Measurements from ENCODE around the gene SLC5A2.
"Not testable (repeated sequence)": the region's sequence is repeated elsewhere in the genome, so short reads cannot be mapped to it uniquely, and the experiment has no call there.

SLC5A2 gene

DNA sequence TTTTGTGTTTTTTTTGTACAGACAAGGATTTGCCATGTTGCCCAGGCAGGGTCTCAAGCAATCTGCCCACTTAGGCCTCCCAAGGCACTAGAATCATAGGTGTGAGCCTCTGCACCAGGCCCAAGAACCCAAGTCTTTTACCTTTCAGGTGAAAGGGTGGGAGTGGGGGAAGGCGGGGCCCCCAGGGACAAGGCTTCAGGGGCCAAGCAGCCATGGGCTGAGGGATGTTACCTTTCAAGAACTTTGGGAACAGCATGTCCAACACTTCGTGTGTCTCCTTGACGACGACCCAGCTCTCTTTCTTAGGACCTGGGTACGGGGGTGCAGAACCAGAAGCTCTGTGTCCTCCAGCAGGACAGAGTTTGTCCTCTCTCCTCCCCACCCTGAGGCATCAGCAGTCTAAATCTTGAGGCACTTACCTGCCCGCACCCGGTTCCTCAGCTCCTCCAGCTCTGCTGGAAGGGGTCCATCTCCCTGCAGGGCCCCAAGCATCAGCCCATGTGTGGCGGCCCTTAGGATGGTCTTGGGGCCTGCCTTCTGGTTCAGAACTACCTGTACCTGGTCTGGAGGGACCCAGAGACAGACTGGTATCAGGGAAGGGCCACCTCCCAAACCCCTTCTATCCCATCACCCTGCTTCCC lies 9.0 kb downstream of the SLC5A2 start:
- no peak for DNase-seq (ENCODE audit: low spot score)
- no peak for FAIRE-seq

DNA sequence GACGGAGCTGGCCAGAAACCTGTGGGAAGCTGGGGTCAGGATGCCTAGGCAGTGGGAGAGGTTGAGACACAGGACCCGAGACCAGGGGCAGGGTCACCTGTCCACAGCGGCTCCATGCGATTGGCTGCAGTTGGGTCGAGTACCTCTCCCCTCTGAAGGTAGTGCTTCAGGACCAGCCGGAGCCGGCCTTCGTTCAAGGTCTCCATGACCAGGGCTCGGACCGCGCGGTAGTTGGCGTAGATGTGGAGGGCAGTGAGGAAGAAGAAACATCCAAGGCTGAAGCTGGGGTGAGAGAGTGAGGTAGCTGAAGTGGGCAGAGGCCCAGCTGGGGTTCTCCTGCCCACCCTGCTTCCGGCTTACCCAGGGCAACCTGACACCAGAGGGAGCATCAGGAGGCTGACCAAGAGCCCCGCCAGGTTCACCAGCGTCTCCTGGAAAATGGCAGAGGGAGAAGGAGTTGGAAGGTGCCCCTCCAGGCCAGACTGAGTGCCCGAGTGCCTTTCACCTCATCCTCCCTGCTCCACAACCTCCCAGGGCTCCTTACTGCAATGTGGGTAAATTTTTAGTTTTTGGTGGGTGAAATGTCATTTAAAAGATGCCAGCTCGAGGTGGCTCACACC lies 10.7 kb downstream of the SLC5A2 start:
- FAIRE-seq (no peak), DNase-seq (ENCODE audit: low spot score) (no peak)

GRCh38 chr16:31496670-31497069 lies 13.7 kb downstream of the SLC5A2 start:
- no peak for DNase-seq (ENCODE audit: low spot score)

GRCh38 chr16:31498493-31498892 lies 15.6 kb downstream of the SLC5A2 start:
- DNase-seq (ENCODE audit: low spot score) (no peak), FAIRE-seq (no peak)

More at GRCh38 chr16:31496670-31497069, 13.7 kb downstream of the SLC5A2 start:
- FAIRE-seq: no peak

DNA sequence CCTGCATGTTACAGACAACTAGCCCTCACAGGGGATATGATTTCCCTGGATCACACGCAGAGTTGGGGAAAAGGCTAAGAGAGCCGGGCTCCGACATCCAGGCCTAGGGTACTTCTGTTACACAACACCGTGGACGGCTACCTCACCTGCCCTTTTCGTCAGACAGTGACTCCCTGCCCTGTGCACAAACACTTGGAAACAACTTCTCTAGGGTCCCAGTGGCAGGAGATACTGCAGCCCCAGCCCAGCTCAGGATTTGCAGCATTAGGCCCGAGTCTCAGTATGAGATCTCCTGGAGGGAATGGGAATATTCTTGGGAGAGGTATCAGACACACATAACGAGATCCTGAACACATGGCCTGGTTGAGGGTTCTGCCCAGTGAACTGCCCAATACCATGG lies 17.0 kb downstream of the SLC5A2 start:
- FAIRE-seq: no peak

DNA sequence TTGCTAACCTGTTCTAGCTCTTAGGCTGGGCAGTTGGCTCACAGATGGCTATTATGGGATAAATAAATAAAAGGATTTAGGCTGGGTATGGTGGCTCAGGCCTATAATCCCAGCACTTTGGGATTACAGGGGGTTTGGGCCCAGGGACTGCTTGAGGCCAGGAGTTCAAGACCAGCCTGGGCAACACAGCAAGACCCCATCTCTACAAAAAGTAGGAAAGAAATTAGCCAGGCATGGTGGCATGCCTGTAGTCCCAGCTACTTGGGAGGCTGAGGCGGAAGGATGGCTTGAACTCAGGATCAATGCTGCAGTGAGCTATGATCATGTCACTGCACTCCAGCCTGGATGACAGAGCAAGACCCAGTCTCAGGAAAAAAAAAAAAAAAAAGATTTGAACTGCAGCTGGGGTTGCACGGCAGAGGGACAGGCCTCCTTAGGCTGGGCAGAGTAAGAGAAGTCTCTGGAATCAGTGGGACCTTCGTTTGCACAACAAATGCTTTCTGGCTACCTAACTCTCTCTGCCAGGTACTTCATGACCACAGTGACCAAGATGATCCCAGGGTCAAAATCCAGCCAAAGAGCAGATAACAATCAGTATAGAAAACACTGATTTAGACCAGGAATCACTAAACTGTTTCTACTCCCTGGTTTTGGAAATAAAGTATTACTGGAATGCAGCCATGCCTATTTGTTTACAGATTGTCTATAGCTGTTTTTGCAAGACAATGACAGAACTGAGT lies 18.5 kb downstream of the SLC5A2 start:
- no peak for FAIRE-seq
- DNase-seq (ENCODE audit: low spot score): no peak

More for the DNA sequence above, 17.0 kb downstream of the SLC5A2 start:
- no peak for DNase-seq (ENCODE audit: low spot score)

- FAIRE-seq: no peak
- no peak for DNase-seq (ENCODE audit: low spot score)
Observed at GRCh38 chr16:31501966-31502348, 19.0 kb downstream of the SLC5A2 start.

- FAIRE-seq (no peak), DNase-seq (ENCODE audit: low spot score) (no peak)
Observed at GRCh38 chr16:31502981-31503380, 20.1 kb downstream of the SLC5A2 start.

DNA sequence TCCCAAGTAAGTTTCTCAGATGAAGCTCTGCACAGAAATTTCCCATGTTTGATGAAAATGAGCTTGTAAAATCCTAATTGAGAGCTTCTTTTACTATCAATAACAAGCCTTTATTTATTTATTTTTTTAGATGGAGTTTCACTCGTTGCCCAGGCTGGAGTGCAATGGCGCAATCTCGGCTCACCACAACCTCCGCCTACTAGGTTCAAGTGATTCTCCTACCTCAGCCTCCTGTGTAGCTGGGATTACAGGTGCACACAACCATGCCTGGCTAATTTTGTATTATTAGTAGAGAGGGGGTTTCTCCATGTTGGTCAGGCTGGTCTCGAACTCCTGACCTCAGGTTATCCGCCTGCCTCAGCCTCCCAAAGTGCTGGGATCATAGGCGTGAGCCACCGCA lies 20.6 kb downstream of the SLC5A2 start:
- FAIRE-seq; DNase-seq (ENCODE audit: low spot score): not testable (repeated sequence)

GRCh38 chr16:31504159-31504558 lies 21.2 kb downstream of the SLC5A2 start:
- no peak for FAIRE-seq

GRCh38 chr16:31505483-31505882 lies 22.6 kb downstream of the SLC5A2 start:
- FAIRE-seq (no peak), DNase-seq (ENCODE audit: low spot score) (no peak)

More at GRCh38 chr16:31504159-31504558, 21.2 kb downstream of the SLC5A2 start:
- no peak for DNase-seq (ENCODE audit: low spot score)

GRCh38 chr16:31507617-31507928 lies 24.6 kb downstream of the SLC5A2 start:
- no peak for FAIRE-seq
- no peak for DNase-seq (ENCODE audit: low spot score)

DNA sequence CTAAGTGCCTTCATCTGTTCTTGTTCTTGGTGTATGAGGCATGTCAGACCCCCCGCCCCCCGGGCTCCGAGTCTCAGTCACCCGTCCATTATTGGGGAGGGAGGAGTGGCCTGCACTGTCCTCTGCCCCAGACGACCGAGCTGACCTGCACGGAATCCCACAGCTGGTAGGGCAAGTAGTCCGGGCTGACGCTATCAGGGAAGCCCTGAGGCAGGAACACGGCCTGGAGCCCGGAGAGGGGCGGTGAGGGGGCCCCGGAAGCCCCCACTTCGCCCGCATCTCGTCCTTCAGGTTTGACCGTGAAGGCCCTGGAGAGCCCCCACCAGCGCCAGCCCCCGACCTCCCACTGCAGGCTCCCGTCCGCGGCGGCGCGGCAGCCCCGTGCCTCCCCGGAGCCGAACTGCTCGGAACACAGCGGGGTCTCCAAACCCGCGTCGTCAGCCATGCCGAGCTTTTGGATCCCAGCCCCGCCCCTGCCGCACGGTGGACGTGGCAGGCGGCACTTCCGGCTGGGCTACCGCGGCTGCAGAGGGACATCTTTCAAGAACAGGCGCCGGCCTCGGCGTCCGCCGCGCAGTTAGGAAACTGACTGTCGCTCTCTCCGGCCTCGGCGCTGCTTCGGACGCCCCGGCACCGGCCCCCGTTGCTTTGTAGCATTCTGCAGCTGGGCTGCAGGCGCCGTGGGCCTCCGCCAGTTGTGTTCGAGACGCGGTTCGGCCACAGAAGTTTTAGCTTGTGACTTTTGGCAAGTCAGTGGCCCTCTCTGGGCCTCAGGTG lies 25.2 kb downstream of the SLC5A2 start, which contains the start of gene RUSF1:
RUSF1 (minus strand) TSS at position 463 of the 777 bp plus-strand sequence; CDS start at position 445, 18 bp downstream.
- no peak for FAIRE-seq
- peak; percentile 67 for DNase-seq (ENCODE audit: low spot score)

GRCh38 chr16:31508706-31509195 lies 25.8 kb downstream of the SLC5A2 start:
- DNase-seq (ENCODE audit: low spot score): peak; percentile 15
- FAIRE-seq: no peak

DNA sequence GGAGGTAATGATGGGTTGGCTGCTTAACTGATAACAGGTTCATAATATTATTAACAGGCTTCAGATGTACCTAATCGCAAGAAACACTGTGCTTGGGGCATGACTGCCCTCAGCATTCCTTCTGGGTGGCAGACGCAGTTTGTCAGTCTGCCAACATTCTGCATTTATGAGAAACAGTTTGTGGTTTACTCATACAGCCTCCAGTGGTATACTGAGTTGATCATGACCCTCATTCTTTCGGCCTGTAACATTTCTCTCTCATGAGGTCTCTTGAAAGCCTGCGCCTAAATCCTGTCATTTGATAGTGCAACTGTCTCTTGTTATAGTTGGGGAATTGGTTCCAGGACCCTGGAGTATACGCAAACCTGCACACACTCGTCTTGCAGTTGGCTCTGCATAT lies 30.2 kb downstream of the SLC5A2 start:
- DNase-seq (ENCODE audit: low spot score) (peak; percentile 64), FAIRE-seq (no peak)

GRCh38 chr16:31513884-31514283 lies 31.0 kb downstream of the SLC5A2 start:
- DNase-seq (ENCODE audit: low spot score) (no peak), FAIRE-seq (no peak)

- DNase-seq (ENCODE audit: low spot score) (no peak), FAIRE-seq (no peak)
Observed at GRCh38 chr16:31517800-31518402, 35.0 kb downstream of the SLC5A2 start.

- DNase-seq (ENCODE audit: low spot score): no peak
- no peak for FAIRE-seq
Observed at GRCh38 chr16:31519759-31520431, 37.0 kb downstream of the SLC5A2 start.

GRCh38 chr16:31521368-31521767 lies 38.4 kb downstream of the SLC5A2 start:
- DNase-seq (ENCODE audit: low spot score) (no peak), FAIRE-seq (no peak)

DNA sequence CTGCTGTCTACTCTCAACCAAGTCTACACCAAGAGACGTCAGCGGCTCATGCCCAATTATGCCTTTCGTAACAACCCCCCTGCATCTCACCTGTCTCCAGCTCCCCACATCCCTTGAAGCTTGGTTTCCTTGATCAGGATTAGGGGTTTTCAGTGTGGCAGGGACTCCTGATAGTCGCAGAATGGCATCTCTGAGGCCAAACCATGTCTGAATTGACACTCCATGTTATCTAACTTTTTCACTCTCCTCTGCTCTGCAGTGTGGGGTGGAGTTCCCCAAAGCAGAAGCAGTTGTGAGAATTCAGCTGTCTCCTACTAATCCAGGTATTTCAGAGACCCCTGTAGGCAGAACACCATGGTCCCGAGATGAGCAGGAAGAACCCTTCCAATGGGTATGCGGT lies 39.1 kb downstream of the SLC5A2 start:
- no peak for FAIRE-seq
- no peak for DNase-seq (ENCODE audit: low spot score)

- not testable (repeated sequence) for FAIRE-seq; DNase-seq (ENCODE audit: low spot score)
Observed at GRCh38 chr16:31523768-31524167, 40.8 kb downstream of the SLC5A2 start.
